Testis (tissue), 2 donors: ENCODE measurements around the gene PSTPIP2.
"Not testable (repeated sequence)": the region's sequence is repeated elsewhere in the genome, so short reads cannot be mapped to it uniquely, and the experiment has no call there.

Source experiments
- POLR2A ChIP-seq: fragments of 450-650 bp; IDR thresholded peaks from one replicate; pipeline ENCODE4 v1.6.1; 2017; ENCODE audit warnings: antibody characterized with exemption, mild to moderate bottlenecking, moderate library complexity
- TF ChIP-seq, protein P1 (sequence below), 3 experiments: fragments of 450-650 bp in 2 of 3; fragments of 200-600 bp in 1 of 3; sonication (generic) in 1 of 3; IDR thresholded peaks; one replicate each; pipeline ENCODE4 v1.5.1; 2016 to 2019; ENCODE audit warnings: antibody characterized with exemption in 3 of 3, mild to moderate bottlenecking in 2 of 3, moderate library complexity in 1 of 3

DNA sequence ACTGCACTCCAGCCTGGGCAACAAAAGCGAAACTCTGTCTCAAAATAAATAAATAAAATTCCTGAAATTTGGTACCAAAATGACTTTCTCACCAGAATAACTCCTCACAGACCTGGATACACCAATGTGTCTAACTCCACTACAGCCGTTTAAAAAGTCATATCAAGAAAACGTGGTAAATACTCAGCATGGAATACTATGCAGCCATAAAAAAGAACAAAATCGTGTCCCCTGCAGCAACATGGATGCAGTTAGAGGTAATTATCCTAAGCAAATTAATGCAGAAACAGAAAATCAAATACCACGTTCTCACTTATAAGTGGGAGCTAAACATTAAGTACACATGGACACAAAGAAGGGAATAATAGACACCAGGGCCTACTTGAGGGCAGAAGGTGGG is 107.1 kb downstream of the PSTPIP2 start:
- TF ChIP-seq, protein P1, sequence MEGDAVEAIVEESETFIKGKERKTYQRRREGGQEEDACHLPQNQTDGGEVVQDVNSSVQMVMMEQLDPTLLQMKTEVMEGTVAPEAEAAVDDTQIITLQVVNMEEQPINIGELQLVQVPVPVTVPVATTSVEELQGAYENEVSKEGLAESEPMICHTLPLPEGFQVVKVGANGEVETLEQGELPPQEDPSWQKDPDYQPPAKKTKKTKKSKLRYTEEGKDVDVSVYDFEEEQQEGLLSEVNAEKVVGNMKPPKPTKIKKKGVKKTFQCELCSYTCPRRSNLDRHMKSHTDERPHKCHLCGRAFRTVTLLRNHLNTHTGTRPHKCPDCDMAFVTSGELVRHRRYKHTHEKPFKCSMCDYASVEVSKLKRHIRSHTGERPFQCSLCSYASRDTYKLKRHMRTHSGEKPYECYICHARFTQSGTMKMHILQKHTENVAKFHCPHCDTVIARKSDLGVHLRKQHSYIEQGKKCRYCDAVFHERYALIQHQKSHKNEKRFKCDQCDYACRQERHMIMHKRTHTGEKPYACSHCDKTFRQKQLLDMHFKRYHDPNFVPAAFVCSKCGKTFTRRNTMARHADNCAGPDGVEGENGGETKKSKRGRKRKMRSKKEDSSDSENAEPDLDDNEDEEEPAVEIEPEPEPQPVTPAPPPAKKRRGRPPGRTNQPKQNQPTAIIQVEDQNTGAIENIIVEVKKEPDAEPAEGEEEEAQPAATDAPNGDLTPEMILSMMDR (IDR thresholded peaks at IDR 0.05) = not testable (repeated sequence)
- TF ChIP-seq POLR2A = not testable (repeated sequence)
